LNCAP (cell line): ENCODE results near the gene ASB2.

Experiments
- CTCF ChIP-seq: fragments of 450-650 bp; IDR thresholded peaks from 2 replicates; pipeline ENCODE4 v1.5.1; 2017; ENCODE audit warnings: mild to moderate bottlenecking

Gene ASB2

GRCh38 chr14:94008234-94008633 is 31.9 kb upstream of the ASB2 start:
- TF ChIP-seq CTCF = no peak

DNA sequence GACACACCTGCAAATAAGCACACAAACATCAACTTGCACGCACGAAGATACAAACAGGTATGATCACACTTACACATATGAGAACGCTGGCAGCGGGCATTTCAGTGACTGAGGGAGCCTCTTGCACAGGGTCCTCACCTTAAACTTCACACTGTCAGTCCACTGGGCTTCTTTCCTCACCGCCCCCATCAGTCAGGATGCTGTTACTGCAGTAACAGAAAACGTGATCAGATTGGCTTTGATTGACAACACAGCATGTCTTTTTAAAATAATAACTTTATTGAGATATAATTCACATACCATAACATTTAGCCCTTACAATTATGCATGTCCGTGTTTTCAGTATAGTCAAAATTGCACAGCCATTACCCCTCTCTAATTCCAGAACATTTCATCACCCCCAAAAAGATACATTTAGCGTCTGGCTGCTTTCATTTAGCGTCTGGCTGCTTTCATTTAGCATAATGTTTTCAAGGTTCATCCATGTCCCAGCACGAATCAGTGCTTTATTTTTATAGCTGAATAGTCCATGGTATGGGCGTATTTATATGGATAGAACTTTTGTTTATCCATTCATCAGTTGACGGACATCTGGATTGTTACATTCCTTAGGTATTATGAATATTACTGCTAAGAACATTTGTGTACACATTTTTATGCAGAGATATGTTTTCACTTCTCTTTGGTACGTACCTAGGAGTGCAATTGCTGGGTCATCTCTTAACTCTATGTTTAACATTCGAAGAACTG is 29.1 kb upstream of the ASB2 start:
- TF ChIP-seq CTCF = peak; percentile 45

DNA sequence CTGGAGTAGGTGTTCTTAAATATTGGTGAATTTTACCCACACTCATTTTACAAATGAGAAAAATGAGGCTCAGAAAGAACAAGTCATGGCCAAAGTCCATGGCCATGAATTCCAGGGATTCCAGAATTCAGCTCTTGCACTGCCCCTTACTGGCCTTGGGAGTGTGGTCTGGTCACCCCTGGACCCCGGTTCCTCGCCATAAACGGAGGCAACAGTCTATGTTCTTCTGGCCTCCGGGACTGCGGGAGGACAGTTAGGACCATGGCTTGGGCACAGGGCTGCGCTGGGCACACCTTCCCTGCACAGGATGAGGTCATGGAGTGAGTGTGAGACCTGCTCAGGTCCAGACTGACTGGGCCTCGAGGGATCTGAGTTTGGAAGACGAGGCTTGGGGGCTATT is 27.6 kb upstream of the ASB2 start:
- TF ChIP-seq CTCF = no peak

- TF ChIP-seq CTCF = no peak
These were observed 27.0 kb upstream of the ASB2 start for GRCh38 chr14:94003397-94003796.

DNA sequence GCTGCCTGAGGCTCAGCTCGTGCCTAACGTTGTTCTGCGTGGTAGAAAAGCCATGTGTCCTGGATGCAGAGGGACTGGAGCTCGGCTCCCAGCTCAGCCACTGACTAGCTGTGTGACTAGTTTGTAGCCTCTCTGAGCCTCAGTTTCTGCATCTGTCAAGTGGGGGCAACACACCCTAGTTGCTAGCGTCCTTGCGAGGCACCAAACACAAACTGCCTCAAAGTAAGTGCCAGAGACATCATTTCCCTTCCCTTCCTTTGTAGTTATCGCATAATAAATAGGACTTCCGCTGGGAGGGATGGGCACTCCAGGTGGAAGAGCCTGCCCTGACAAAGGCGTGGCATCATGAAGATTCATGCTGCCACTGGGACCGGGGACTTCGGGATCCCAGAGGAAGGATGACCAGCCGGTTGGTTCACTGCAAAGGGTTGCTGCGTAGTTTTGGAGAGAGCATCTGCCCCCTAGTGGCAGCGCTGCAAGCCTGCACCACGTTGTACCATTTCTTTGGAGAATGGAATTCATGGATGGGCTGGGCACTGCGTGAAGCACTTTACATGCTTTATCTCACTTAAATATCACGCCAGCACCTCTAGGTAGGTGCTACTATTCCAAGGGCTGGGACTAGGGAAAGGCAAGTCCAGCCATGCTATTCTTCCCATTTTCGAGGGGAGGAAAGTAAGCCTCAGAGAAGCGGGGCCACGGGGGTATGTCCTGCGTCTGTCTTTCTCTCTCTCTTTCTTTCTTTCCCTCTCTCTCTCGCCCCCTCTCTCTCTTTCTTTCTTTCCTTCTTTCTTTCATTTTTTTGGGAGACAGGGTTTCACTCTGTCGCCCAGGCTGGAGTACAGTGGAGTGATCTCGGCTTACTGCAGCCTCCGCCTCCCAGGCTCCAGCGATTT is 25.4 kb upstream of the ASB2 start:
- peak; percentile 98 for TF ChIP-seq CTCF

GRCh38 chr14:94001016-94001415 is 24.6 kb upstream of the ASB2 start:
- no peak for TF ChIP-seq CTCF

DNA sequence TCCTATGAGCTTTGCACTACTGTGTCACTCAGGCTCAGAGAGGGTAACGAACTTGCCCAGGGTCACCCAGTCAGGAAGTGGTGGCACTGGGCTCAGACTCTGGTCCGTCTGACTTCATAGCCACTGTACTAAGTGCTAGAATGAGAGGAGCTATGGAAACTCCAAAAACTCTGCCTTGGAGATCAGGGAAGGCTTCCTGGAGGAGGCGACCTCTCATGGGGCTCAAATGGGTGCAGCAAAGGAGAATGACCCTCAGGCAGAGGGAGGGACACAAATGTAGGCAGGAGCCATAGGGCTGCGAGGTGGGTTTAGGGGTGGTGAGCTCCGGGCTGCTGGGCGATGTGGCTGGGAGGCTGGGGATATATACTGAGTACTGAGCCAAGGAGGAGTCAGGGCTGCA is 23.9 kb upstream of the ASB2 start:
- no peak for TF ChIP-seq CTCF
